ENCODE data around the gene KIF3B. TPM values are rescaled to one million over a fixed set of nuclear protein-coding genes. Genes with fewer than 3 reads are reported as not detected.

KIF3B gene
- total and polyA plus RNA-seq, 2 donors (not counting 1 experiment from before 2014, with no cell fraction given) = 27.6 to 35.6 TPM

GRCh38 chr20:32231847-32232246 lies 45.6 kb upstream of the KIF3B start:
- Histone ChIP-seq H3K27me3 (ENCODE audit: control insufficient read depth, insufficient read depth, low read length) (no peaks in the 10 kb centered on the region), H3K9me3 (ENCODE audit: control insufficient read depth, insufficient read depth, low read depth, low read length) (no peaks in the 10 kb centered on the region), H3K27ac (ENCODE audit: insufficient read depth, low read length) (no peak overlapping the region), H3K9ac (ENCODE audit: insufficient read depth, low read length) (no peak overlapping the region), H3K79me2 (ENCODE audit: control insufficient read depth, insufficient read depth, low read length) (no peaks in the 10 kb centered on the region), H3K4me3 (replicated peaks in 1 of 4; ENCODE audit: control extremely low read depth in 1 of 4, insufficient read depth in 1 of 4, low read depth in 3 of 4, low read length in 4 of 4) (no peak overlapping the region), H3K4me2 (ENCODE audit: extremely low read depth, insufficient read depth, low read length) (no peak overlapping the region), H4K20me1 (ENCODE audit: control insufficient read depth, extremely low read depth, insufficient read depth, low read length) (no peaks in the 10 kb centered on the region), H3K36me3 (ENCODE audit: control insufficient read depth, insufficient read depth, low read length) (peaks cover 21% of the 10 kb centered on the region), H2AFZ (ENCODE audit: low read length) (no peak overlapping the region), H3K4me1 (ENCODE audit: control insufficient read depth, extremely low read depth, insufficient read depth, low read length) (no peaks in the 10 kb centered on the region)
- no peak for DNase-seq (ENCODE audit: low read depth in 2 of 2)
- TF ChIP-seq CTCF (conservative IDR thresholded peaks at IDR 0.05 in 1 of 2, IDR thresholded peaks at IDR 0.05 in 1 of 2; ENCODE audit: low read depth in 1 of 2, low read length in 2 of 2) = no peak
- TF ChIP-seq EZH2 (IDR thresholded peaks at IDR 0.05; ENCODE audit: low read length, missing control alignments) = no peak

GRCh38 chr20:32232326-32232886 lies 45.0 kb upstream of the KIF3B start:
- Histone ChIP-seq H3K4me2 (ENCODE audit: extremely low read depth, insufficient read depth, low read length) (no peak overlapping the region), H3K36me3 (ENCODE audit: control insufficient read depth, insufficient read depth, low read length) (peaks cover 20% of the 10 kb centered on the region), H4K20me1 (ENCODE audit: control insufficient read depth, extremely low read depth, insufficient read depth, low read length) (no peaks in the 10 kb centered on the region), H3K9me3 (ENCODE audit: control insufficient read depth, insufficient read depth, low read depth, low read length) (no peaks in the 10 kb centered on the region), H3K4me3 (replicated peaks in 1 of 4; ENCODE audit: control extremely low read depth in 1 of 4, insufficient read depth in 1 of 4, low read depth in 3 of 4, low read length in 4 of 4) (no peak overlapping the region), H3K27me3 (ENCODE audit: control insufficient read depth, insufficient read depth, low read length) (no peaks in the 10 kb centered on the region), H3K27ac (ENCODE audit: insufficient read depth, low read length) (no peak overlapping the region), H2AFZ (ENCODE audit: low read length) (no peak overlapping the region), H3K79me2 (ENCODE audit: control insufficient read depth, insufficient read depth, low read length) (no peaks in the 10 kb centered on the region), H3K9ac (ENCODE audit: insufficient read depth, low read length) (no peak overlapping the region), H3K4me1 (ENCODE audit: control insufficient read depth, extremely low read depth, insufficient read depth, low read length) (no peaks in the 10 kb centered on the region)
- no peak for TF ChIP-seq EZH2 (IDR thresholded peaks at IDR 0.05; ENCODE audit: low read length, missing control alignments)
- TF ChIP-seq CTCF (conservative IDR thresholded peaks at IDR 0.05 in 1 of 2, IDR thresholded peaks at IDR 0.05 in 1 of 2; ENCODE audit: low read depth in 1 of 2, low read length in 2 of 2) = no peak
- no peak for DNase-seq (ENCODE audit: low read depth in 2 of 2)

GRCh38 chr20:32233286-32233685 lies 44.2 kb upstream of the KIF3B start:
- H3K36me3 ChIP-seq (ENCODE audit: control insufficient read depth, insufficient read depth, low read length) = peaks cover 20% of the 10 kb centered on the region
- no peaks in the 10 kb centered on the region for H3K79me2 ChIP-seq (ENCODE audit: control insufficient read depth, insufficient read depth, low read length)
- no peak overlapping the region for H3K4me3 ChIP-seq (replicated peaks in 1 of 4; ENCODE audit: control extremely low read depth in 1 of 4, insufficient read depth in 1 of 4, low read depth in 3 of 4, low read length in 4 of 4)
- no peak for DNase-seq (ENCODE audit: low read depth in 2 of 2)
- H2AFZ ChIP-seq (ENCODE audit: low read length) = no peak overlapping the region
- no peak overlapping the region for H3K27ac ChIP-seq (ENCODE audit: insufficient read depth, low read length)
- no peaks in the 10 kb centered on the region for H3K4me1 ChIP-seq (ENCODE audit: control insufficient read depth, extremely low read depth, insufficient read depth, low read length)
- H3K27me3 ChIP-seq (ENCODE audit: control insufficient read depth, insufficient read depth, low read length) = no peaks in the 10 kb centered on the region
- no peaks in the 10 kb centered on the region for H4K20me1 ChIP-seq (ENCODE audit: control insufficient read depth, extremely low read depth, insufficient read depth, low read length)
- no peak overlapping the region for H3K4me2 ChIP-seq (ENCODE audit: extremely low read depth, insufficient read depth, low read length)
- no peaks in the 10 kb centered on the region for H3K9me3 ChIP-seq (ENCODE audit: control insufficient read depth, insufficient read depth, low read depth, low read length)
- no peak for TF ChIP-seq EZH2 (IDR thresholded peaks at IDR 0.05; ENCODE audit: low read length, missing control alignments)
- TF ChIP-seq CTCF (conservative IDR thresholded peaks at IDR 0.05 in 1 of 2, IDR thresholded peaks at IDR 0.05 in 1 of 2; ENCODE audit: low read depth in 1 of 2, low read length in 2 of 2) = no peak
- no peak overlapping the region for H3K9ac ChIP-seq (ENCODE audit: insufficient read depth, low read length)

All from fibroblast of lung (primary cell).